HG02852 (cell line): ENCODE measurements around the gene HOXC4.
"Not testable (repeated sequence)": the region's sequence is repeated elsewhere in the genome, so short reads cannot be mapped to it uniquely, and the experiment has no call there.

Experiments
- ATAC-seq: cut with Tn5 transposase; IDR thresholded peaks from one replicate; pipeline ENCODE4 v1.9.1; 2021; ENCODE audit warnings: mild to moderate bottlenecking, moderate library complexity; ENCODE audit not compliant: unreplicated experiment

HOXC4 gene

GRCh38 chr12:54039417-54040147, 14.1 kb upstream of the HOXC4 start:
- no peak for ATAC-seq

GRCh38 chr12:54040148-54040494, 13.5 kb upstream of the HOXC4 start:
- ATAC-seq, result no peak

GRCh38 chr12:54040648-54041047, 13.0 kb upstream of the HOXC4 start:
- no peak for ATAC-seq

- ATAC-seq, result no peak
These were observed 12.4 kb upstream of the HOXC4 start for GRCh38 chr12:54041097-54041690.

- ATAC-seq, result not testable (repeated sequence)
These were observed 11.6 kb upstream of the HOXC4 start for GRCh38 chr12:54042033-54042432.

GRCh38 chr12:54042970-54043853, 10.4 kb upstream of the HOXC4 start:
- no peak for ATAC-seq

GRCh38 chr12:54044425-54045103, 9.1 kb upstream of the HOXC4 start:
- ATAC-seq, result no peak

- no peak for ATAC-seq
These were observed 8.2 kb upstream of the HOXC4 start for GRCh38 chr12:54045401-54045800.

- no peak for ATAC-seq
These were observed 7.6 kb upstream of the HOXC4 start for GRCh38 chr12:54045868-54046521.

- ATAC-seq, result no peak
These were observed 6.9 kb upstream of the HOXC4 start for GRCh38 chr12:54046809-54047159.

GRCh38 chr12:54047160-54047963, 6.3 kb upstream of the HOXC4 start:
- ATAC-seq, result no peak

- ATAC-seq, result no peak
These were observed 5.7 kb upstream of the HOXC4 start for GRCh38 chr12:54047964-54048303.

- no peak for ATAC-seq
These were observed 5.1 kb upstream of the HOXC4 start for GRCh38 chr12:54048406-54049093.

GRCh38 chr12:54049108-54049507, 4.5 kb upstream of the HOXC4 start:
- ATAC-seq, result no peak

GRCh38 chr12:54050482-54050810, 3.2 kb upstream of the HOXC4 start:
- ATAC-seq, result no peak

- no peak for ATAC-seq
These were observed 2.4 kb upstream of the HOXC4 start for GRCh38 chr12:54051026-54051842.

GRCh38 chr12:54051874-54052437, 1.7 kb upstream of the HOXC4 start:
- ATAC-seq, result no peak

- no peak for ATAC-seq
These were observed 1.1 kb upstream of the HOXC4 start for GRCh38 chr12:54052438-54053002.
